ENCODE measurements around the gene ENDOV.

Gene ENDOV

GRCh38 chr17:80477647-80478478, 62.9 kb downstream of the ENDOV start:
- peak; percentile 52 for TF ChIP-seq CTCF (conservative IDR thresholded peaks at IDR 0.05; ENCODE audit: low read length)
- peak; percentile 32 for DNase-seq (ENCODE audit: low read depth)
- peak overlapping the region; percentile 9; the same call in 1 of the 2 replicates for H3K4me3 ChIP-seq (ENCODE audit: low read length)

- TF ChIP-seq CTCF (conservative IDR thresholded peaks at IDR 0.05; ENCODE audit: low read length) = no peak
- no peak for DNase-seq (ENCODE audit: low read depth)
- peak overlapping the region; percentile 9; the same call in 1 of the 2 replicates for H3K4me3 ChIP-seq (ENCODE audit: low read length)
Observed at GRCh38 chr17:80478487-80479245, 63.7 kb downstream of the ENDOV start.

GRCh38 chr17:80479246-80479566, 64.2 kb downstream of the ENDOV start:
- no peak overlapping the region for H3K4me3 ChIP-seq (ENCODE audit: low read length)
- DNase-seq (ENCODE audit: low read depth) = no peak
- TF ChIP-seq CTCF (conservative IDR thresholded peaks at IDR 0.05; ENCODE audit: low read length) = no peak

- no peak for DNase-seq (ENCODE audit: low read depth)
- H3K4me3 ChIP-seq (ENCODE audit: low read length) = no peak overlapping the region
- TF ChIP-seq CTCF (conservative IDR thresholded peaks at IDR 0.05; ENCODE audit: low read length) = no peak
Observed at GRCh38 chr17:80480248-80480647, 65.3 kb downstream of the ENDOV start.

GRCh38 chr17:80481284-80482057, 66.5 kb downstream of the ENDOV start:
- DNase-seq (ENCODE audit: low read depth) = no peak

GRCh38 chr17:80482058-80482318, 67.0 kb downstream of the ENDOV start:
- no peak for TF ChIP-seq CTCF (conservative IDR thresholded peaks at IDR 0.05; ENCODE audit: low read length)
- no peak for DNase-seq (ENCODE audit: low read depth)
- H3K4me3 ChIP-seq (ENCODE audit: low read length) = no peak overlapping the region

More at GRCh38 chr17:80481284-80482057, 66.5 kb downstream of the ENDOV start:
- no peak for TF ChIP-seq CTCF (conservative IDR thresholded peaks at IDR 0.05; ENCODE audit: low read length)
- no peak overlapping the region for H3K4me3 ChIP-seq (ENCODE audit: low read length)

Measured in AG10803 (cell line).